Colon (tissue), 2 donors: Measurements from ENCODE around the gene GAL3ST3.
"Not testable (repeated sequence)": the region's sequence is repeated elsewhere in the genome, so short reads cannot be mapped to it uniquely, and the experiment has no call there.

ENCODE experiments used
- FAIRE-seq: peaks from 2 replicates; lab custom pipeline; 2012; peaks lifted over from hg19 to GRCh38; lab: Jason Lieb, UNC
- donor health status: control.
- donor health status: control.

Gene GAL3ST3

DNA sequence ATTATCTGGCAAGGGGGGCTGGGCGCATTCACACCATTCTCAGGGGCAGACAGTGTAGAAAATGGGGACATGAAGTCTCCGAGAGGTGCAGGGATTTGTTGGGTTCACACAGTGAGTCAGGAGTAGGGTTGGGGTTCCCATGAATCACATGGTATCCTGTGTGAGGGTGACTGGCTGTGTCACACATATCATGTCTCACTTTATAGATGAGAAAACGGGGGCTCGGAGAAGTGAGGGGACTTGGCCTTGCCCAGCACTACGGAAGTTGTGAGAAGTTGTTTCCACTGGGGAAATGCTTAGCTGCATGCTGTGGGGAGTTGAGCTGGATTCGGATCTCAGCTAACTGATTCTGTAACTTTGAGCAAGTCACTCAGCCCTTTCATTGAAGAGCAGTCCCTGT lies 4.2 kb downstream of the GAL3ST3 start:
- FAIRE-seq, result no peak

DNA sequence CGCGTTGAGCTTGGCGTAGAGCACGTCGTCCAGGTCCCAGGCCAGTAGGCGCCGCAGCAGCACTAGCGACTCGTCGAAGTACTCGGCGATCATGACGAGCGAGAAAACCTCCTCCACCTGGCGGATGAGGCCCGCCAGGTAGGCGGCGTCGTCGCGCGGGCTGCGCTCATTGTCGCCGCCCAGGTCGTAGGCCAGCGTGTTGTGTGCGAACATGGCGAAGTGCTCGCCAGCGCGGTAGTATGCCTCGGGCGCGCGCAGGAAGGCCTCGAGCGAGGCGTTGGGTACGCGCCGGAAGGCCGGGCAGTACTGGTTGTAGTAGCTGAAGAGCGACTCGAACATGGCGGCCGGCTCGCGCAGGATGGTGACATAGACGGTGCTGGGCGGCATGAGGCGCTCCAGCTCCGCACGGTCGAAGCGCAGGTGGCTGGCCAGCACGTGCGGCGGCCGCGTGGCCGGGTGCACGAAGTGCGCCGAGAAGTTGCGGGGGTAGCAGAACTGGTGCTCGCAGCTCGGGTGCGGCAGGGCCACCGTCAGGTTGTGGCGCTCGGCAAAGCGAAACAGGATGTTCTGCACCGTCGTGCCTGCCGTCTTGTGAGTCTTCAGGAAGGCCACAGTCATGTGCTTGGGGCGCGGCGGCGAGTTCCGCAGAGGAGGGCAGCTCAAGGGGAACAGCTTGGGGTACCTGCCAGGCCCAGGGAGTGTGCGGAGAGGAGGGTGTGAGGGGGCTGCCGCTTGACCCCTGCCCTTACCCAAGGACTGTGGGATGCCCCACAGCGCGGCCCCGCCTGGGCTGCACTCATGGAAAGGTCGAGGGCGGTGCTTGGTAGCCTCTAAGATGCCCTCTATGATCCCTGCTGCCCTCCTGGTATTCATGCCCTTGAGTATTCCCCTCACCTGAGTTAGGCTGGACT lies 5.7 kb downstream of the GAL3ST3 start:
- no peak for FAIRE-seq

GRCh38 chr11:66042227-66042995 lies 6.5 kb downstream of the GAL3ST3 start:
- no peak for FAIRE-seq

DNA sequence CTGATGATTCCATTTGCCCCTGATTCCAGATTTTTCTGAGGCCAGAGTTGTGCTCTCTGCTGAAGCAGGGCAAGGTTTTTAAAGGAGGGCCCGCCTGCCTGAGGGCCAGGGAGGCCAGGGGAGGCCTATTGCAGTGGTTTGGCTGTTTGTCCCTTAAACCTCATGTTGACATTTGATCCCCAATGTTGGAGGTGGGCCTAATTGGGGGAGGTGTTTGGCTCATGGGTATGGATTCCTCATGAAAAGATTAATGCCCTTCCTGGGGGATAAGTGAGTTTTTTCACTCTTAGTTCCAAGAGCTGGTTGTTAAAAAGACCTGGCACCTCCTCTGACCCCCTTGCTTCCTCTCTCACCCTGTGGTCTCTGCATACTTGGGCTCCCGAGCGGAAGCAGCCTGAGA lies 9.2 kb downstream of the GAL3ST3 start:
- FAIRE-seq, result no peak

DNA sequence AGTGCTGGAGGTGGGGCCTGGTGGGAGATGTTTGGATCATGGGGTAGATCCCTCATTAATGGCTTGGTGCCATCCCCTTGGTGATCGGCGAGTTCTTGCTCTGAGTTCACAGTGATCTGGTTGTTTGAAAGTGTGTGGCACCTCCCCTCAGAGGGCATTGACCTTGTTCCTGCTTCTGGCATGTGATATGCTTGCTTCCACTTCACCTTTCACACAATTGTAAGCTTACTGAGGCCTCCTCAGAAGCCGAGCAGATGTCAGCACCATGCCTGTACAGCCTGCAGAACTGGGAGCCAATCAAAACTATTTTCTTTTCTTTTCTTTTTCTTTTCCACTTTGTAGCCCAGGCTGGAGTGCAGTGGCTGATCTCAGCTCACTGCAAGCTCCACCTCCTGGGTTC lies 11.6 kb downstream of the GAL3ST3 start:
- no peak for FAIRE-seq

- FAIRE-seq, result no peak
These were observed 12.6 kb downstream of the GAL3ST3 start for GRCh38 chr11:66036334-66036710.

GRCh38 chr11:66035653-66036333 lies 13.2 kb downstream of the GAL3ST3 start:
- FAIRE-seq, result no peak

GRCh38 chr11:66032957-66033735 lies 15.8 kb downstream of the GAL3ST3 start:
- FAIRE-seq, result no peak

DNA sequence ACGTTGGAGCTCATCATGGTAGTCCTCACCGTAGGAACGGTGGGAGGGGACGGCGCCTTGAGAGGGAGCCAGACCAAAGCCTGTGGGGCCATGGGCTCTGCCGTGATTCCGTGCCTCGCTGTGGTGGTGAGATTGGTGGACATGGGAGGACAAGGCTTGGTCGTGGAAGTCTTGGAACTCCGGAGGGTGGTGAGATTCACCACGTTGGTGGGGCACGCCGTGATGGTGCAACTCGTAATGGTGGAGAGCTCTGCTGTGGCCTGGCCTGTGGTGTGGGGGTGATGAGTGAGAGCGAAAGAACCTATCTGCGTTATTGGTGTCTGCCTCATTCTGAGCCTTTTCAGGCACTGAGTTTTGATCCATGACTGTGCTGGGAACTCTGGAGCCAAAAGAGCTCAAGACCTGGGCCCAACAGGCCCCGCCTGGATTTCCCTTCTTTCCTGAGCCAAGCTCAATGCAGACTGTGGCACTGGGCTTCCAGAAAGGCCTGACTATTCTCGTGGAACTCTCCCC lies 22.9 kb downstream of the GAL3ST3 start, which contains the start of gene CATSPER1:
Gene CATSPER1 (minus strand): TSS at position 463 of the 513 bp plus-strand sequence. CDS start 100 bp downstream, at position 363.
- FAIRE-seq, result no peak

DNA sequence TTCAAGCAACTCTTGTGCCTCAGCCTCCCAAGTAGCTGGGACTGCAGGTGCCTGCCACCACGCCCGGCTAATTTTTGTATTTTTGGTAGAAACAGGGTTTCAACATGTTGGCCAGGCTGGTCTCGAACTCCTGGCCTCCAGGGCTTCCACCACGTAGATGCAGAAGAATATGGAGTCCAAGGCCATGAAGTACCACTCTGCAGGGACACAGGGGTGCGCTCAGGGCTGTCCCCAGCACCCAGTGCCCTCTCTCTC lies 25.8 kb downstream of the GAL3ST3 start:
- FAIRE-seq, result not testable (repeated sequence)

- no peak for FAIRE-seq
These were observed 26.4 kb downstream of the GAL3ST3 start for GRCh38 chr11:66022401-66023185.

- FAIRE-seq, result no peak
These were observed 28.2 kb downstream of the GAL3ST3 start for GRCh38 chr11:66020618-66021357.

DNA sequence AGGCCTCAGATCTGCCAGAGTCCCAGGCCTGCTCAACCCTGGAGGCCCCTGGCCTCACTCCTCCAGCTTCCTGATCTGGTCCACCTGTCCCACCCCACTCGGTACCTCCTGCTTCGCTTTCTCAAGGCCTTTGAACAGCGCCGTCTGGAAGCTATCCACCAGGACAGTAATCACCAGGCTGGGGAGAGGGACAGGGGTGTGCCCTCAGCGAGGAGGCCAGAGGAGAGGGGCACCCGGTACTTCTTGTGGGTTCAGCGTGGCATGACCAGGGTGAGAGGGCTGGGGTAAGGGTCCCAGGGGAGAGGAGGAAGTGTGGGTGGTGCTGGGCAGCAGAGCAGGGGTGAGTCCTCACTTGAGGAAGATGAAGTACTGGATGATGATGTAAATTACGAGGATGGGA lies 28.7 kb downstream of the GAL3ST3 start:
- FAIRE-seq, result no peak

DNA sequence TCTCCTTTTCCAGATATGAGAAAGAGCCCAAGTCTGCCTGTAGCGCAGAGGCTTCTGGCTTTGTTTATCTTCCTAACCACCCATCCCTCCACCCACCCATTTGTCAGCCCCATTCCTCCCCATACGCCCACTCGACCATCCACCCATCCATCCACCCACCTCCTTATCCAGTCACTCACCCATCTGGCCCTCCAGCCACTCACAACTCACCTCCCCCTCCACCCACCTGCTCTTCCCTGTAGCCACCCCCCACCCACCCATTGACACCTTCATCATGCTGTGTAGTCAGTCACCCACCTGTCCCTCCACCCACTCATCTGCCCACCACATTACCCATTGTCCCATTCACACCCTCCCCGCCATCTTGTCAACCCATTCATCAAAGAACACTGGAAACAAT lies 31.6 kb downstream of the GAL3ST3 start:
- FAIRE-seq, result no peak

DNA sequence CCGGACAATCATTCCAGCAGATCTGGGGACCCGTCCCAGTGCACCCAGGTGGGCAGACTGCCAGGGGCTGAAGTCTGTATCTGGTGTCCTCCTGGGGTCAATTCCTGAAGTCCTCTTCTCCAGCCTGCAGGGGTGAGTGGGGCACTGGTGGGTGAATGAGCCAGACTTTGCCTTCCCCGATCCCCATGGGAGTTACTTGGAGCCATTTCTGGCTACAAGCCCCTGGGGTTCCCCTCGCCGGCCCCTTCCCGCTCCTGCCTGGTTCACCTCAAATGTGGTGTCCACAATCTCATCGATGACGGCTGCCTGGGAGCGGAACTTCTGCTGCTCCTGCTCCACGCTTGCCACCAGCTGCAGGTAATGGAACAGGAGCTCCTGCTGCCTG lies 32.2 kb downstream of the GAL3ST3 start:
- no peak for FAIRE-seq

DNA sequence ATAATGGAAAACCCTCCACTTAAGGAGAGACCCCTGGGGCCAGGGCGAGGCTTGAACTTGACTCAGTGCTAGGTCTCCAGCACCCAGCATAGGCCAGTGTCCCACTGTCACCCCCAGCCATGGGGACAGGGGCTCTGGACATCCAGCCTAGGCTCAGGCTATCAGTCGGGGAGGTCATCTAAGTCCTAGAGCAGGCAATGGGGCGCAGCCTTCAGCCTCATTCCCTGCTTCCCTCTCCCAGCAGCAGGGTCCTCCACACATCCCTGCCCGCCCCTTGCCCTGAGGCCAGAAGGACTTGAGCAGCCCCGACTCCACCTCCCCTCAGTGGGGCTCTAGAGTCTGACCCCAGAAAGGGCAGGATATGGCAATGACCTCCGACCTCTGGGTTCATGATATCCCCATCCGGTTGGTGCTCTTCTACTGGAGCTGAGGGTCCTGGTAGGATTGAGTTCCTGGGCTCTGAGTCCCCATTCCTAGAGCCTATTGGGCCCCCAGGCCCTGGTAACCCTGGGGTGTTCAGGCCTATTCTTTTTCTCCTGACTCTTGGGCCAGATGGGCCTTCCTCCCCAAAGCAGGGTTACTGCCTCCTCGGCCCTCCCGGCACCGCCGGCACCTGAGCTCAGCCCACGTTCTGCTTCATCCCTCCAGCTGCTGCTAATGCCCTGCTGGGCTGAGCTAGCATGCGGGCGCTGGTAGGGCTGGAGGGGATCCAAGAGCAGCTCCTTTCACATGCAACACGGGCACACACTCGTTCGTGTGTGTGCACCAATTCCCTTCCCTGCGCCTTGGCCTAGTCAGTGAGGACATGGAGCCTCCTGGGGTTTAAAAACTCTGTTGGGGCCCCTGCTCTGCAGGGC lies 32.8 kb downstream of the GAL3ST3 start:
- no peak for FAIRE-seq

GRCh38 chr11:66015454-66015881 lies 33.5 kb downstream of the GAL3ST3 start:
- no peak for FAIRE-seq

- no peak for FAIRE-seq
These were observed 34.0 kb downstream of the GAL3ST3 start for GRCh38 chr11:66014804-66015453.

GRCh38 chr11:66013762-66014100 lies 35.2 kb downstream of the GAL3ST3 start:
- FAIRE-seq, result no peak
